Stimulated activated naive CD8-positive, alpha-beta T cell treated with anti-CD3 and anti-CD28 coated beads, Interleukin-15, amount 100 ng/mL, for 72 hours (primary cell): ENCODE measurements around the gene STAG2.

Source experiments
- ATAC-seq: fragments of 150-1000 bp; cut with Tn5 transposase; 2 replicates; pipeline ENCODE4 v1.10.0; 2021; ENCODE audit warnings: mild to moderate bottlenecking, moderate library complexity
- DNase-seq, 2 donors: peaks; one replicate each; pipeline ENCODE4 v3.0.0; 2021 to 2022
- H3K27ac Mint-ChIP-seq, 2 donors: one replicate each; pipeline ENCODE4 v1.8.0; 2022; ENCODE audit warnings: mild to moderate bottlenecking in 2 of 2, mixed read lengths in 2 of 2, moderate library complexity in 2 of 2
- H3K27me3 Mint-ChIP-seq: one replicate; pipeline ENCODE4 v1.8.0; 2022; ENCODE audit warnings: mixed read lengths
- H3K4me1 Mint-ChIP-seq: one replicate; pipeline ENCODE4 v1.8.0; 2022; ENCODE audit warnings: mild to moderate bottlenecking, mixed read lengths
- H3K4me3 Mint-ChIP-seq, 2 donors: one replicate each; pipeline ENCODE4 v1.8.0; 2022; ENCODE audit warnings: mild to moderate bottlenecking in 2 of 2, mixed read lengths in 2 of 2, moderate library complexity in 1 of 2
- H3K9me3 Mint-ChIP-seq, 2 donors: one replicate each; pipeline ENCODE4 v1.8.0; 2022; ENCODE audit warnings: mixed read lengths in 2 of 2

The STAG2 gene

GRCh38 chrX:123964156-123964834 lies 2.8 kb downstream of the STAG2 start:
- H3K4me3 Mint-ChIP-seq = peak overlapping the region; percentile 90 to 93
- peaks cover 38% of the 10 kb centered on the region for H3K4me1 Mint-ChIP-seq
- H3K9me3 Mint-ChIP-seq = no peaks in the 10 kb centered on the region
- DNase-seq (no peak), ATAC-seq (no peak)
- no peaks in the 10 kb centered on the region for H3K27me3 Mint-ChIP-seq
- peak overlapping the region; percentile 59 to 100 for H3K27ac Mint-ChIP-seq

DNA sequence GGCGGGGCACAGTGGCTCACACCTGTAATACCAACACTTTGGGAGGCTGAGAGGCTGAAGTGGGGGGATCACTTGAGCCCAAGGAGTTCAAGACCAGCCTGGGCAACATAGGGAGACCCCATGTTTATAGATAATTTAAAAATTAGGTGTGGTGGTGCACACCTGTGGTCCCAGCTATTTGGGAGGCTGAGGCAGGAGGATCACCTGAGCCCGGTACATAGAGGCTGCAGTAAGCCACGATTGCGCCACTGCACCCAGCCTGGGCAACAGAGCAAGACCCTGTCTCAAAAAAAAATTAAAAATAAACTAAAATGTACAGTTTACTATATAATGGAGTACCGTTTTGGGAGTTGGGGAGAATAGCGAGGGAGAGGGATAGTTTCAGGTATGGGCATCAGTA lies 4.2 kb downstream of the STAG2 start:
- no peak for ATAC-seq
- Mint-ChIP-seq H3K9me3 (no peaks in the 10 kb centered on the region), H3K4me3 (peak overlapping the region in 1 of 2 donors; percentile 46), H3K27me3 (no peaks in the 10 kb centered on the region), H3K27ac (no peak overlapping the region), H3K4me1 (peaks cover 50% of the 10 kb centered on the region)
- no peak for DNase-seq

DNA sequence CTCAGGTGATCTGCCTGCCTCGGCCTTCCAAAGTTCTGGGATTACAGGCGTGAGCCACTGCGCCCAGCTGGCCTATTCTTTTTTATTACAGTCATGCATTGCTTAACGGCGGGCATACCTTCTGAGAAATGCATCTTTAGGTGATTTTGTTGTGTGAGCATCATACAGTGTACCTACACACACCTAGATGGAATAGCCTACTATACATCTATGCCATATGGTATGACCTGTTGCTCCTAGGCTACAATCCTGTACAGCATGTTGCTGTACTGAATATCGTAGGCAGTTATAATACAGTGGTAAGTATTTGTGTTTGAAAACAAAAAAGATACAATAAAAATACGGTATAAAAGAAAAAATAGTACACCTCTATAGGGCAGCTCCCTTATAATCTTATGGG lies 6.0 kb downstream of the STAG2 start:
- Mint-ChIP-seq H3K4me1 (peaks cover 66% of the 10 kb centered on the region), H3K9me3 (no peaks in the 10 kb centered on the region), H3K27ac (no peak overlapping the region), H3K4me3 (no peak overlapping the region), H3K27me3 (no peaks in the 10 kb centered on the region)
- ATAC-seq = no peak
- no peak for DNase-seq

- DNase-seq = no peak
- Mint-ChIP-seq H3K4me1 (peaks cover 66% of the 10 kb centered on the region), H3K4me3 (peak overlapping the region; percentile 13 to 15), H3K27ac (no peak overlapping the region), H3K9me3 (no peaks in the 10 kb centered on the region), H3K27me3 (no peaks in the 10 kb centered on the region)
- ATAC-seq = no peak
Observed at GRCh38 chrX:123968383-123969050, 7.0 kb downstream of the STAG2 start.

DNA sequence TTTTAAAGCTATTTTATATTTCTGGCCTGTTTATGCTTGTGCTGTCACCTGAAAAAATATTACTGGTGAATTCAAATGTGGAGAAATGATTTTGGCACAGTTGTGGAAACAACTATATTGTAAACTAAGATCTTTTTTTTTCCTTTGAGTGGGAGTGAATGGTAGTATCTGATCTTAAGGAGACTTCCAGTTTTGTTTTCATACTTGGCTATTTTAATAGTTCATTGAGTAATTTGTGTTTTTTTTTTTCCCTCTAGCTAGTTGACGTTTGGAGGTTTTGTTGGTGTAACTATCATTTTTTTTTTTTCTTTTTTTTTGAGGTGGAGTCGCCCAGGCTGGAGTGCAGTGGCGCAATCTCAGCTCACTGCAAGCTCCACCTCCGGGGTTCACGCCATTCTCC lies 10.5 kb downstream of the STAG2 start:
- Mint-ChIP-seq H3K4me1 (peaks cover 51% of the 10 kb centered on the region), H3K27ac (peak overlapping the region in 1 of 2 donors; percentile 54), H3K27me3 (no peaks in the 10 kb centered on the region), H3K4me3 (peak overlapping the region; percentile 29 to 50), H3K9me3 (no peaks in the 10 kb centered on the region)
- no peak for DNase-seq
- ATAC-seq = no peak

DNA sequence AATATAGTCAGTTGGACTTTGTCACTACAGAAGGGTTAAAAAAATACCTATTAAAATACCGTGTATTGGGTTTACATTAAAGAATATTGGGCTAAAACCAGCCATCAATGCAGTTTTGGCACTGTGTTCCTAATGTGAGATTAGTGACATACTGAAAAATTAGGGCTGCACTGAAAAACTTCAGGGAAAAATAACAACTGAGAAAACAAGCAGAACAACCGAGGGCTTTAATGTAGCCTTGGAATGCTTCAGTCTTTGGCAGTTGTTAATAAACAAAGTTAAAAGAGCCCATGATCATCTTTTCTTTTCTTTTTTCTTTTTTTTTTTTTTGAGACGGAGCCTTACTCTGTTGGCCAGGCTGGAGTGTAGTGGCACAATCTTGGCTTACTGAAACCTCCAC lies 12.4 kb downstream of the STAG2 start:
- Mint-ChIP-seq H3K27ac (no peak overlapping the region), H3K4me3 (no peak overlapping the region), H3K9me3 (no peaks in the 10 kb centered on the region), H3K27me3 (no peaks in the 10 kb centered on the region), H3K4me1 (peaks cover 49% of the 10 kb centered on the region)
- no peak for ATAC-seq
- DNase-seq = no peak

- Mint-ChIP-seq H3K27me3 (no peaks in the 10 kb centered on the region), H3K4me3 (no peak overlapping the region), H3K9me3 (no peaks in the 10 kb centered on the region), H3K27ac (no peak overlapping the region), H3K4me1 (peaks cover 49% of the 10 kb centered on the region)
- DNase-seq = no peak
- ATAC-seq = no peak
Observed at GRCh38 chrX:123975180-123975579, 13.7 kb downstream of the STAG2 start.

- H3K9me3 Mint-ChIP-seq = no peaks in the 10 kb centered on the region
- H3K27me3 Mint-ChIP-seq = no peaks in the 10 kb centered on the region
- no peak overlapping the region for H3K27ac Mint-ChIP-seq
- no peak for ATAC-seq
- H3K4me3 Mint-ChIP-seq = no peak overlapping the region
- DNase-seq = no peak
- peaks cover 43% of the 10 kb centered on the region for H3K4me1 Mint-ChIP-seq
Observed at GRCh38 chrX:123976706-123977316, 15.3 kb downstream of the STAG2 start.

- no peaks in the 10 kb centered on the region for H3K27me3 Mint-ChIP-seq
- no peaks in the 10 kb centered on the region for H3K9me3 Mint-ChIP-seq
- peaks cover 59% of the 10 kb centered on the region for H3K4me1 Mint-ChIP-seq
- H3K27ac Mint-ChIP-seq = no peak overlapping the region
- no peak for ATAC-seq
- H3K4me3 Mint-ChIP-seq = no peak overlapping the region
- DNase-seq = no peak
Observed at GRCh38 chrX:123983240-123983639, 21.7 kb downstream of the STAG2 start.

- H3K4me3 Mint-ChIP-seq = no peak overlapping the region
- no peaks in the 10 kb centered on the region for H3K27me3 Mint-ChIP-seq
- no peaks in the 10 kb centered on the region for H3K9me3 Mint-ChIP-seq
- ATAC-seq = no peak
- DNase-seq = no peak
- no peak overlapping the region for H3K27ac Mint-ChIP-seq
- H3K4me1 Mint-ChIP-seq = peaks cover 63% of the 10 kb centered on the region
Observed at GRCh38 chrX:123986377-123986776, 24.9 kb downstream of the STAG2 start.

GRCh38 chrX:123988423-123989111 lies 27.1 kb downstream of the STAG2 start:
- DNase-seq (no peak), ATAC-seq (no peak)
- Mint-ChIP-seq H3K27me3 (no peaks in the 10 kb centered on the region), H3K4me3 (no peak overlapping the region), H3K9me3 (no peaks in the 10 kb centered on the region), H3K27ac (no peak overlapping the region), H3K4me1 (peaks cover 41% of the 10 kb centered on the region)

DNA sequence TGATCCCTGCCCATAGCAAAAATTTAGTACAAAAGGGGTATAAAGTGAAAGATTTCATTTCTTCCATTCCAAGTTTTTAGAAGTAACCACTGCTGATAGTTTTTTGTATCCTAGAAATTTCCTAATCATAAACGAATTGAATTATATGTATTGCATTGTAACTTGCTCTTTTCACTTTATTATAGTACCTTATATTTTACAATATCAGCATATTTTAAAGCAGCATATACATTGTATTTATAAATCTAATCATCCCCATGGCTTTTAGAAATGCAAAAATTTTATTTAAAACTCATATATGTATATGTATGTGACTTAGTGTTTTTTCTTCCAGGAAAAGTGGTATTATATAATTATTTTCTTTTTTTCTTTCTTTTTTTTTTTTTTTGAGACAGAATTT lies 27.7 kb downstream of the STAG2 start:
- no peak for ATAC-seq
- Mint-ChIP-seq H3K4me1 (peaks cover 42% of the 10 kb centered on the region), H3K4me3 (no peak overlapping the region), H3K27ac (no peak overlapping the region), H3K27me3 (no peaks in the 10 kb centered on the region), H3K9me3 (no peaks in the 10 kb centered on the region)
- DNase-seq = no peak

DNA sequence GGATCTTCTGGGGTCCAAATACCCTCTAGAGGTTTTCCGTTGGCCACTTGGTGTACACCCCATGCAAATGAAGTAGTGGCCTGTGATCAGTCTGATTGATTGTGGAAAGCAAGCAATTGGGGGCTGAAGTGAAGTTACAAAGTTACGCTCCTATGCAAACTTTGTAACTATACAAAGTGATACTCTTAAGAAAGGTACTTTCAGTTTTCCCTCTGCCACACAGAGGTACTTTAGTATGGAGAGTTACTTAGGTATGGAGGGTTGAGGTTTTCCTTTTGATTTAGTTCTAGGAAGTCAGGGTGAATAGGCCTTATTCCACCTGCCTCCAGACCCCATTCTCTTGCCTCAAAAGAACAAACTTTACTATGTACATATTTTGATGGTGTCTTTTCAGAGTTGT lies 28.7 kb downstream of the STAG2 start:
- Mint-ChIP-seq H3K27ac (no peak overlapping the region), H3K27me3 (no peaks in the 10 kb centered on the region), H3K4me1 (peaks cover 48% of the 10 kb centered on the region), H3K9me3 (no peaks in the 10 kb centered on the region), H3K4me3 (peak overlapping the region in 1 of 2 donors; percentile 35)
- ATAC-seq = no peak
- DNase-seq = no peak

GRCh38 chrX:123990602-123991001 lies 29.1 kb downstream of the STAG2 start:
- Mint-ChIP-seq H3K4me1 (peaks cover 46% of the 10 kb centered on the region), H3K27me3 (no peaks in the 10 kb centered on the region), H3K4me3 (peak overlapping the region in 1 of 2 donors; percentile 35), H3K27ac (no peak overlapping the region), H3K9me3 (no peaks in the 10 kb centered on the region)
- ATAC-seq (no peak), DNase-seq (no peak)

DNA sequence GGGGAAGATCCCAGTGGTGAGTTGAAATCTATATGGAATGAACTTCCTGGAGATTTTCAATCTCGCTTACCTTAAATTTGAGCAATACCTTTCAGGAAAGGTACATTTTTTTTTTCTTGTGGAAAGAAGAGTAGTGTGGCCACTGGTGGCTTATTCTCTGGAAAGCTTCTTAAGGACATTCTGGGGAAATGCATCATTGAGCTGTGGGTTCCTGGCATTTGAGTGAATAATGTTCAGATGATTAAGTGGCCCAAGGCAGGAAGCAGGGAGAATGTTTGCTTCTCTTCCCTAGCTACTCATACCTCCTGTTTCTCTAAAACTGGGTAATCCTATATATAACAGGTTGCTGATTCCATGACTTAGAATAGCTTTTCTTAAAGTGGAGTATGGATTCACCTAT lies 31.8 kb downstream of the STAG2 start:
- Mint-ChIP-seq H3K9me3 (no peaks in the 10 kb centered on the region), H3K4me3 (no peak overlapping the region), H3K4me1 (peaks cover 35% of the 10 kb centered on the region), H3K27ac (no peak overlapping the region), H3K27me3 (no peaks in the 10 kb centered on the region)
- DNase-seq (no peak), ATAC-seq (no peak)
